Esophagus squamous epithelium (tissue), 4 donors: ENCODE measurements around the gene MRM3.

Experiments used
- CTCF ChIP-seq, 6 experiments: fragments of 450-650 bp in 4 of 6; fragments of 200-600 bp in 2 of 6; sonication (generic) in 2 of 6; IDR thresholded peaks; one replicate each; pipeline ENCODE4 v1.5.1; 2016 to 2019; ENCODE audit warnings: antibody characterized with exemption in 6 of 6, mild to moderate bottlenecking in 4 of 6, moderate library complexity in 4 of 6
- POLR2A ChIP-seq, 4 donors: fragments of 450-650 bp; IDR thresholded peaks; one replicate each; pipeline ENCODE4 v1.6.1; 2017; ENCODE audit warnings: antibody characterized with exemption in 4 of 4, mild to moderate bottlenecking in 4 of 4, moderate library complexity in 3 of 4

- no peak for TF ChIP-seq CTCF (IDR thresholded peaks at IDR 0.05)
- no peak for TF ChIP-seq POLR2A (IDR thresholded peaks at IDR 0.05)
These were observed 22.6 kb downstream of the MRM3 start for GRCh38 chr17:804541-805435.
